ENCODE measurements around the gene PKD1. TPM values are rescaled to one million over a fixed set of nuclear protein-coding genes. Genes with fewer than 3 reads are reported as not detected.

PKD1 gene
- total RNA-seq, 1 experiment from 2014 or later: 137 TPM

GRCh38 chr16:2165861-2166260 is 30.2 kb upstream of the PKD1 start:
- H3K36me3 ChIP-seq (ENCODE audit: control insufficient read depth in 1 of 2, insufficient read depth in 2 of 2, low read length in 2 of 2): peaks cover 7 to 33% of the 10 kb centered on the region in 2 experiments; a peak in 3 of 4 replicates
- H3K4me3 ChIP-seq (replicated peaks in 1 of 2; ENCODE audit: low read depth in 1 of 2, low read length in 2 of 2): no peak overlapping the region
- BruUV-seq (replicated peaks): no TSS peak
- no peak overlapping the region for H3K9ac ChIP-seq (ENCODE audit: low read length)
- ChIA-PET RAD21 (ENCODE audit: low non-redundant PET in 1 of 2, low total read pairs in 2 of 2, uncharacterized antibody in 2 of 2, unreplicated experiment in 2 of 2) (no interaction called here), POLR2A (no interaction called here), CTCF (no interaction called here)
- no peaks in the 10 kb centered on the region for H3K9me3 ChIP-seq (ENCODE audit: control insufficient read depth in 1 of 2, insufficient read depth in 1 of 2, low read depth in 1 of 2, low read length in 2 of 2)
- intact Hi-C loops (cut with micrococcal nuclease): no loop called here
- no peak overlapping the region for H2AFZ ChIP-seq (ENCODE audit: low read depth, low read length, poor library complexity, severe bottlenecking)
- peaks cover 68% of the 10 kb centered on the region for H3K79me2 ChIP-seq (ENCODE audit: insufficient read depth, low read length)
- peak overlapping the region; percentile 13; the same call in 1 of the 2 replicates for H3K27ac ChIP-seq (ENCODE audit: low read depth, low read length)
- TF ChIP-seq EGR1 (IDR thresholded peaks at IDR 0.05; ENCODE audit: low read depth) (no peak), FOSL1 (IDR thresholded peaks at IDR 0.05; ENCODE audit: low read depth) (no peak), YY1 (IDR thresholded peaks at IDR 0.05; ENCODE audit: extremely low read depth, insufficient replicate concordance, low read depth, low read length) (no peak), EZH2 (IDR thresholded peaks at IDR 0.05) (no peak), MAX (IDR thresholded peaks at IDR 0.05) (no peak), SRF (IDR thresholded peaks at IDR 0.05; ENCODE audit: low read depth) (no peak), POLR2A (IDR thresholded peaks at IDR 0.05; ENCODE audit: borderline replicate concordance, extremely low read depth, insufficient read depth, insufficient read length) (no peak), ZBTB33 (IDR thresholded peaks at IDR 0.05; ENCODE audit: extremely low read depth, insufficient replicate concordance, low read length) (no peak), JUND (IDR thresholded peaks at IDR 0.05) (no peak), ELF1 (IDR thresholded peaks at IDR 0.05; ENCODE audit: borderline replicate concordance, low read depth) (no peak), ZFX (IDR thresholded peaks at IDR 0.05) (no peak), ATF3 (IDR thresholded peaks at IDR 0.05) (no peak), REST (IDR thresholded peaks at IDR 0.05; ENCODE audit: low read depth) (no peak), ZNF274 (IDR thresholded peaks at IDR 0.05; ENCODE audit: low read depth, low read length) (no peak), RAD21 (IDR thresholded peaks at IDR 0.05; ENCODE audit: low read depth) (no peak), SP1 (IDR thresholded peaks at IDR 0.05; ENCODE audit: low read depth) (no peak), SIN3A (IDR thresholded peaks at IDR 0.05; ENCODE audit: low read depth) (no peak), CBX3 (IDR thresholded peaks at IDR 0.05; ENCODE audit: low read depth) (no peak), CEBPB (IDR thresholded peaks at IDR 0.05; ENCODE audit: low read depth) (no peak), EZH2phosphoT487 (IDR thresholded peaks at IDR 0.05; ENCODE audit: borderline replicate concordance) (no peak)
- no peaks in the 10 kb centered on the region for H3K9me2 ChIP-seq (ENCODE audit: insufficient read depth)
- H4K20me1 ChIP-seq (ENCODE audit: insufficient read depth): no peaks in the 10 kb centered on the region
- no peak overlapping the region for H3K4me2 ChIP-seq (ENCODE audit: low read length)
- no peak for ATAC-seq
- no peak for DNase-seq (ENCODE audit: low read depth, low spot score)
- H3K27me3 ChIP-seq (ENCODE audit: insufficient read depth, low read length): no peaks in the 10 kb centered on the region
- peaks cover 24 to 32% of the 10 kb centered on the region in 2 experiments for H3K4me1 ChIP-seq (ENCODE audit: control insufficient read depth in 1 of 2, insufficient read depth in 2 of 2, low read length in 2 of 2)

Measured in HCT116 (cell line).